GM08714 (cell line): ENCODE results near the gene HIVEP1.

Experiments
- H3K4me3 ChIP-seq: fragments of 200-500 bp; sonication (Bioruptor generic); 2 replicates; pipeline ENCODE4 v1.5.1; 2014; ENCODE audit warnings: mild to moderate bottlenecking, low read length, inconsistent platforms
- ZNF274 ChIP-seq: IDR thresholded peaks from 2 replicates; pipeline ENCODE4 v1.6.1; 2012; ENCODE audit warnings: mild to moderate bottlenecking, low read depth, low read length

The HIVEP1 gene

DNA sequence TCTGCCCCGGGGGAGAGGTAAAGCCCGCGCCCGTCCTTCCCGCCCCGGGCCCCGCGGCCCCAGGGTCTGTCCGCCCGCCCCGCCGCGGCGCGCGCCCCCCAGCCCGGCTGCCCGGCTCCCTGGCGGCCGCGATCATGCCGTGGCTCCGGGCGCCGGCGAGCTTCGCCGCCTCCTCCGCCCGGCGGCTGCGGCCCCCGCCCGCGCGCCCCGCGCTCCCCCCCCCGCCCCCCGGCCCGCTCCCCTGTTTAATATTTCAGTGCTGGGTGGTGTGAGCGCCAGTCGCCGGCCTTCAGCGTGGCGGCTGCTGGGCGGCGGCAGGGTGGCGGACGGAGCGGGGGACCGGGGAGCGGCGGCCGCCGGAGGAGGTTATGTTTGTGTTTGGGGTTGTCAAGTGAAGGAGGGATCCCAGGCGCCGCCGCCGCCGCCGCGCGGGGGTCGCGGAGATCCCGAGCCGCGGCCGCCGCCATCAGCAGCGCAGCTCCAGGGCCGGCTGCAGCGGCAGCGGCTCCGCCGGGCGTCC lies at the start of gene HIVEP1:
HIVEP1 (plus strand) TSS at position 275 of the 520 bp plus-strand sequence. CDS start 3,317 bp downstream, outside the sequence.
- TF ChIP-seq ZNF274, result no peak
- H3K4me3 ChIP-seq, result peak within 1 kb of the TSS; percentile 98

DNA sequence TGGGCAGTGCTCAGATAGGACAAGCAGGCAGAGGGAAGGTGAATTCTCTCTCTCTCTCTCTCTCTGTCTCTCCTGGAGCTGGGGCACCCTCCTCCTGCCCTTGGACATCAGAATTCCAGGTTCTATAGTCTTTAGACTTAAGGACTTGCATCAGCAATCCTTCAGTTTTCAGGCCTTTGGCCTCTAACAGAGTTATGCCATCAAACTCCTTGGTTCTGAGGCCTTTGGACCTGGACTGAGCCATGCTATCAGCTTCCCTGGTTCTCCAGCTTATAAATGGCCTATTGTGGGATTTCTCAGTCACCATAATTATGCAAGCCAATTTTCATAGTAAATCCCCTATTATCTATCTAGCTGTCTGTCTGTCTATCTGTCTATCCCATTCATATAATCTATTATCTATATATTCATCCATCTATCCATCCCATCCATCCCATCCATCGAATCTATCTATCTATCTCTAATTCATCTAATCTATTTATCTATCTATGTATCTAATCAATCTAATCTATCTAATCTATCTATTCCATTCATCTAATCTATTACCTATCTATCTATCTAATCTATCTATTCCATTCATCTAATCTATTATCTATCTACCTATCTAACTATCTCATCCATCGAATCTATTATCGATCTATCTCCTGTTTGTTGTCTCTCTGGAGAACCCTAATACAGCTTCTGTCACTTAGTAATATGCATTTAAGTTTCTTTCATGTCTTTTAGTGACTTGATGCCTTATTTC lies 48.2 kb upstream of the HIVEP1 start:
- TF ChIP-seq ZNF274, result no peak
- no peak overlapping the region for H3K4me3 ChIP-seq

DNA sequence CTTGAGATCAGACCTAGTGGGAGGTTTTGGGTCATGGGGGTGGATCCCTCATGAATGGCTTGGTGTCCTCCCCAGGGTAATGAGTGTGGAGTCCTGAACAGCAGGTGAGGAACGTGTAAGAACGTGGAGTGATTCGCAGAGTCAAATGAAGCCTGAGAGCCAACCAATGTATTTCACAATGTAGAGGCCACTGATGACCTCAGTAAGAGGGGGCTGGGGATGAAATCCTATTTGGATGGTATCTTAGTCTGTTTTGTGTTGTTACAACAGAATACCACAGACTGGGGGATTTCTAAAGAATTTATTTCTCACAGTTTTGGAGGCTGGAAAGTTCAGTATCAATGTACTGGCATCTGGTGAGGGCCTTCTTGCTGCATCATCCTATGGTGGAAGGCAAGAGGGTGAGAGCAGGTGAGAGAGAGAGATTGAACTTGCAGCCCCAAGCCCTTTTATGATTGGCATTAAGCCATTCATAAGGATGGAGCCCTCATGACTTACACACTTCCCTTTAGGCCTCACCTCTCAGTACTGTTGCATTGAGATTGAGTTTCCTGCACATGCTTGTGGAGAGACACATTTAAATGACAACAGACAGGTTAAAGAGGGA lies 47.3 kb upstream of the HIVEP1 start:
- no peak for TF ChIP-seq ZNF274
- no peak overlapping the region for H3K4me3 ChIP-seq

DNA sequence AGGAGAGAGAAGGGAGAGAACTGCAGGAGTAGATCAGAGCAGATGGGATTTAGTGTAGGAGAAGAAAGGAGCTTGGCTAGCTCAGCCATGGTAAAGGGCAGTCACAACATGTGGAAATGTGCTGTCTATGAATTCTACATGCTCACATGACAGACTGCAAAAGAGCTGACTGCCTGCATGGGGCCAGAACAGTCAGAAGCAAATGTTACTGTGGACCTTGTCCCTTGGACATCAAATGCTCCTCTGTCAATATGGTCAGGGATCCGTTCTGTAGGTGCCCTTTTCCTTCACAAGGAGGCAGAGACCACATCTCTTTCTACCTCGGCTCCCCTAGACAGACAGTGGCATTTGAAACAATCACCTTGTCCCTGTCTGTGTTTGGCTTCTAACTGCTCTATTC lies 46.6 kb upstream of the HIVEP1 start:
- no peak overlapping the region for H3K4me3 ChIP-seq
- no peak for TF ChIP-seq ZNF274

DNA sequence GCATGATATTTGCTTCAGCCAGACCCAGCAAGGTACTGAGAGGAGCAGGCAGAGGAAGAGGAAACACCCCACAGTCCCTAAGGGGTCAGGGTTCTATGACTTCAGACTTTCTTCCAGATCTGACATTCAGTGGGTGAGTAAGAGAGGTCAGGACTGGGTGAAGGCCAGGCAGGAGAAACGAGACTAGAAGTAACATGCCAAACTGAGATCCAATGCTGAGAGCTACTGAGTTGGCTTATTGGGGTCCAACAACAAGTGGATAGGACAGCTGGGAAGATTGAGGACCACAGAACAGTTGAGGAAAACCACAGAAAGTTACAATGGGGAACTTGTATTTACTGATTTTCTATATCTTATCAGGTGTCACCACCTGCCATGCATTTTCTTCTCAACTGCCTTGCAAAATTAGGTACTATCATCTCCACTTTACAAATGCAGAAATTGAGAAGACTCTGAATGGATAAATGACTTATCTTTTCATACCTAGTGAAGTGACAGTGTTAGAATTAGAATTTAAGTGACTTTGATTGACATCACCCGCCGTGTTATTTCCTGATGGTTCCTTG lies 43.8 kb upstream of the HIVEP1 start:
- no peak for TF ChIP-seq ZNF274
- no peak overlapping the region for H3K4me3 ChIP-seq

DNA sequence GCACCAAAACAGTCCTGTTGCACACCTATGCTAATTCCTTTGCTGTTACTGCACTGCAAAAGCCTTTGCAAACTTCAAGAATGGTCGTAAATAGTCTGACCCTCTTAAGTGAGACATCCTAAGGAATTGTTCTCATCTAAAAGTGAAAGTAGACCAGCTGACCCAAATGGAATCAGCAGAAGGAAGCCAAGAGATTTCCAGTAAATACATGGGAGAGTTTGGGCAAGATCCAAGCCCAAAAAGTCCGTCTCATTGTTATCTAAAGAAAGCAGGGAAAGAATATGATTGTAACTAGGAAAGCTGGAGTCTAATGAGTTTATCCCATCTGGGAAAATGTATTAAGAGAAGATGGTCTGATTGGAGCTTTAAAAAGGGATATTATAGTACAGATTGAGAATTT lies 43.0 kb upstream of the HIVEP1 start:
- no peak overlapping the region for H3K4me3 ChIP-seq
- no peak for TF ChIP-seq ZNF274

DNA sequence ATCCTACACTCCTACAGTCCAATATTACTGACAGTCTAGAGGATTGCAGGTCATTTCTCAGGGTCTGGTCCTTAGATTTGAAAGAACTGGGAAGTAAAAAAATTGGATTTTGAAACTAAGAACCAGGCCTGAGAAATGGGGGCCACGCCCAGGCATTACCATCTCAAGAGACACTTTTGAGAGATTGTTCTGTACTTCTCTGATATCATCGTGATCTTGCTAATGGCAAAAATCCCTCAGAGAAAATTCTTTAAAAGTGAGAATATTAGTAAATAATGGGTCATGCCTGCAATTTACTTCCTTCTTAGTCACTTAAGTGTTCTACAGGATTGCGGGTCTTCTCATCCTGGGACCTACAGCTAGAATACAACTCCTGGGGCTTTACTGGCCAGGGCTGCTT lies 42.0 kb upstream of the HIVEP1 start:
- H3K4me3 ChIP-seq, result no peak overlapping the region
- no peak for TF ChIP-seq ZNF274

DNA sequence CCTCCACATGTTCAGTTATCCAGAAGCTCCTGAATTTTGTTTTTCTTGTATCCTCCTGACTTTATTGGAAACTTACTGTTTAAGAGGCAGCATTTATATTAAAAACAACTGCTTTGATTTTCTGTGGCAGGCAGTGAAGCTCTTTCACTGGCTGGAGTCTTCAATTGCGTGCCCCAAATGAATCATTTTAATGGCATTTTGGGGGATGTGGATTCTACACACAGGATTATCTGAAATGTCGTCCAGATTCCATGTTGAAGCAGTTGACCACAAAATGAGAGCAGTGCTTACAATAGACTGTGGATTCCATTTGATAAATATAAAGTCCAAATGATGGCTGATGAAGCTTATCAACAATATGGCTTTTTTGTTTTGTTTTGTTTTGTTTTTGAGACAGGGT lies 41.0 kb upstream of the HIVEP1 start:
- no peak overlapping the region for H3K4me3 ChIP-seq
- TF ChIP-seq ZNF274, result no peak

DNA sequence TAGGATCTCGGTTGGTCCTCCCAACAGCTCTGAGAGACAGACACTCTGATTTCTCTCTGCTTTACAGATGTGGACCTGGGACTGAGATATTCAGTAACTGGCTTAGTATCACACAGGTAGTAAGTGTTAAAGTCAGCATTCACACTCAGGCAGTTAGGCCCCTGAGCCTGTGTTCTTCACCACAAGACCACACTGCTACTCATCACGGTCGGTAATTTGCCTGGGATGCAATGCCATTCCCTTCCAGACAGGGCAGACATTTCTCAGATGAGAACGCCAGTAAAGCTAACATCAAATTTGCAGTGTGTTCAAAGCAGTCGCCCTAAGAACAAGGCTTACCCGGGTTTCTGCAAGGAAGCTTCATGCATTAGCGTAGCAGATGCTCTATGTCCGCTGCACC lies 39.8 kb upstream of the HIVEP1 start:
- TF ChIP-seq ZNF274, result no peak
- H3K4me3 ChIP-seq, result no peak overlapping the region

DNA sequence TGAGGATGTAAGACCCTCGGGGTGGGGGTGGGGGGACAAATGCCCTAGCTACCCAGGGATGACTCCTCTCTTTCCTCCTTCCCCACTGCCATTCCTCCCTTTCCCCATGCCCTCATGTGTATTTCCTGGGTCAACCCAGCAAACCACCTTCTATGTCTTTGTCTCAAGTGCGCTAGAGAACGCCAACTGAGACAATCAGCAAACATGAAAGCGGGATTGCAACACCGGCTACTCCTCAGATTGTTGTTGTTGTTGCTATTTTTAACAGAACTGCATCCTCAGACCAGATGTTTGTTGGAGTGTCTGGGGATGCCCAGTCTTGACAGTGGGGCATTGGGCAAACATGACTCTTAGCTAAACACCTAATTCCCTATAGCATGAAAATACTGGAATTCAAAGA lies 39.3 kb upstream of the HIVEP1 start:
- no peak overlapping the region for H3K4me3 ChIP-seq
- TF ChIP-seq ZNF274, result no peak

DNA sequence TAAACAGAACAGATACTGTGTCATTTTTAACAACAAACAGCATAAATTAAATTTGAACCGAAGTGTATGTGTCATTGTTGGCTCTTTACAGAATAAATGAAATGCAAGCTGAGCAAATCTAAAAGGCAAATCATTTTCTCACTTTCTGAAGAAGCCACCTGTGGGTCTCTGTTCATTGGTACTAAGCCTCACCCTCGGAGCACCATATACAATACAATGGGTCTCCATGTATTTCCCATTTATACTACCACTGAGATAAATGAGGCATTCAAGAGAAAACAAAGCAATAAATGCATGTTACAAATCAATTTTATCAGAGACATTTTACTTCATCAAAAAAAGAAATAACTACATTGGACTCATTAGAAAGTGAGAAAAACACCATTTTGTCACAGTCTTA lies 38.9 kb upstream of the HIVEP1 start:
- H3K4me3 ChIP-seq, result no peak overlapping the region
- TF ChIP-seq ZNF274, result no peak

DNA sequence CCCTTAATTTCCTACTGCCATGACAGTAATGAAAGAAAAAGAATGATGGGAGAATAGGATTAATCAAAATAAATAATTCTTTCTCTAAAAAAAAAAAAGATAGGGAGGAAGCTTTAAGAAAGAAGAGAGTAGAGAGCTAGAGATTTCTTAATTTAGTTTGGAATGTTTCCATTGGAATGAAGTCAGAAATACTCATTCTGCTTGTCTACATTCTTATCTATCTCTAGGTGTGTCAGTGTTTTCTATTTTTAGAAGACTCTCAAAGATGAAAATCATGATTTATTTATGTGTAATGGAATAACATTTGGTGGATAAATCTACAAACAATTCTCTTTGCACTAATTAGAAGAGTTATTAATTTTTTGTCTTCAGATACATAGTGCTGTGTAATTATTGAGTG lies 38.0 kb upstream of the HIVEP1 start:
- no peak for TF ChIP-seq ZNF274
- no peak overlapping the region for H3K4me3 ChIP-seq

DNA sequence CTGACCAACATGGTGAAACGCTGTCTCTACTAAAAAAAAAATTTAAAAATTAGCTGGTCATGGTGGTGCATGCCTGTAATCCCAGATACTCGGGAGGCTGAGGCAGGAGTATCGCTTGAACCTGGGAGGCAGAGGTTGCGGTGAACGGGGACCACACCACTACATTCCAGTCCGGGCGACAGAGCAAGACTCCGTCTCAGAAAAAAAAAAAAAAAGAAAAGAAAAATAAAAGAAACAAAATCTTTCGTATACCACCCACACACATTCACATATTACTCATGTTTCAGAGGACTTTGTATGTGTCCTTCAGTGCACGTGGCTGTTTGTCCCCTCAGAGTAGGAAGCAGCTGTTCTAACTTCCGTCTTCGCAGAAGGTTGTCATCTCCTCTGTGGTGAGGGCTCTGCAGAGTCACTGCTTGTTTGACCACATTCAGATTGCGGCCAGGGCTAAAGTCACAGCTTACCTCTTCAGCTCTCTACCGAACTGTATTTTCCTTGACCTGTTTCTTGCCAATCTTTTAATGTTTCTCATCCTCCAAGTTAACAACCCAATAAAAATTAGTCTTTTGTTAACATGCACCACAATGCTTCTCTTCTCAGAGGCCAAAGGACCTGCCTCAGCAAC lies 36.6 kb upstream of the HIVEP1 start:
- TF ChIP-seq ZNF274, result no peak
- H3K4me3 ChIP-seq, result no peak overlapping the region; the same call in 1 of the 2 replicates

DNA sequence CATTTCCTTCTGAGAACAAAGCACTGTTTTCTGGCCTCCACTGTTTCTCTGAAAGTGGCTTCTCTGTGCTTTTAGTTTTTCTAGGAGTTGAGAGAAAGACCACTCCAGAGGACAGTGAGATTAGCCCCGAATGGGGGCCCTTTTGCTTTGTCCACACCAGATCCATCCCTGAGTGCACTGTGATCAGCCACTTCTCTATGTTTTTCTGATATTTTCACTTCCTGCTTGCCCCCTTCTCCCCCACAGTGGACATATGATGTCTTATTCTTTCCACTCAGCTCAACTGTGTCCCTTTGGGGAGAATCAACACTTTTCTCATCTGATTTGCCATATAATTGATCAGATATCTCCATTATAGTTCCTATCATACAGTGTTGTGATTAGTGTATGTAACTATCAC lies 35.6 kb upstream of the HIVEP1 start:
- H3K4me3 ChIP-seq, result no peak overlapping the region
- TF ChIP-seq ZNF274, result no peak

DNA sequence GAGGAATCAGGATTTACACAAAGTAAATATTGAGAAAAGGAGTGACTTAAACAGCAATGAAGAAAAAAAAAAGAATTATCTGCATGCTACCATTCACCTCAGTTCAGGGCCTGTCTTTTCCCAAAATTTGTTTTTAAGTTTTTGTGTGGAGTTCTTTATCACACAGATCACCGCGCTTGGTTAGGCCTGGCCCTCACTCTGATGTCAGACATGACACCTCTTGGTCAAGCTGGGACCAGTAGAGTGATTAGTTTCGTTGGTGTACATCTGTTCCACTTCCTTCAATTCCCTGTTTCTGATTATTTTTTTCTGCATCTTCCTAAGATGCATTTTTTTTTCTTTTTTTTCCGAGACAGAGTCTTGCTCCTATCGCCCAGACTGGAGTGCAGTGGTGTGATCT lies 34.9 kb upstream of the HIVEP1 start:
- no peak for TF ChIP-seq ZNF274
- no peak overlapping the region for H3K4me3 ChIP-seq

DNA sequence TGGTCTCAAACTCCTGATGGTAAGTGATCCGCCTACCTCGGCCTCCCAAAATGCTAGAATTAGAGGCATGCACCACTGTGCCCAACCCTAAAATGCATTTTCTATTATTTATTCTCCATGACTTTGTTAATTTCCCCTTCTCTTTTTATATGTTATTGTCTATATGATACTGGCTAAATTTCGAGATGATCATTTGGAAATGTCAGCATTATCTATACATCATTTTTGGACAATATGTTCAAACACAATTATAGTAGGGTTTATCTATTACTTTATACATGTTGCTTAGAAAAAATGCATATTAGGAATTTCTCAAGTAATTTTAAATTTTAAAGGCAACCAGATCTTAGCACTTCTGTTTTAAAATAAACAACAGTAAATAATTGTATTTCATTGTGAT lies 34.4 kb upstream of the HIVEP1 start:
- no peak for TF ChIP-seq ZNF274
- H3K4me3 ChIP-seq, result no peak overlapping the region
